Measurements from ENCODE around the gene ST3GAL3. TPM values are rescaled to one million over a fixed set of nuclear protein-coding genes. Genes with fewer than 3 reads are reported as not detected.

ST3GAL3 gene
- total and polyA plus RNA-seq, 3 donors from 2014 or later: 42.9 to 62.0 (median 50.7) TPM

DNA sequence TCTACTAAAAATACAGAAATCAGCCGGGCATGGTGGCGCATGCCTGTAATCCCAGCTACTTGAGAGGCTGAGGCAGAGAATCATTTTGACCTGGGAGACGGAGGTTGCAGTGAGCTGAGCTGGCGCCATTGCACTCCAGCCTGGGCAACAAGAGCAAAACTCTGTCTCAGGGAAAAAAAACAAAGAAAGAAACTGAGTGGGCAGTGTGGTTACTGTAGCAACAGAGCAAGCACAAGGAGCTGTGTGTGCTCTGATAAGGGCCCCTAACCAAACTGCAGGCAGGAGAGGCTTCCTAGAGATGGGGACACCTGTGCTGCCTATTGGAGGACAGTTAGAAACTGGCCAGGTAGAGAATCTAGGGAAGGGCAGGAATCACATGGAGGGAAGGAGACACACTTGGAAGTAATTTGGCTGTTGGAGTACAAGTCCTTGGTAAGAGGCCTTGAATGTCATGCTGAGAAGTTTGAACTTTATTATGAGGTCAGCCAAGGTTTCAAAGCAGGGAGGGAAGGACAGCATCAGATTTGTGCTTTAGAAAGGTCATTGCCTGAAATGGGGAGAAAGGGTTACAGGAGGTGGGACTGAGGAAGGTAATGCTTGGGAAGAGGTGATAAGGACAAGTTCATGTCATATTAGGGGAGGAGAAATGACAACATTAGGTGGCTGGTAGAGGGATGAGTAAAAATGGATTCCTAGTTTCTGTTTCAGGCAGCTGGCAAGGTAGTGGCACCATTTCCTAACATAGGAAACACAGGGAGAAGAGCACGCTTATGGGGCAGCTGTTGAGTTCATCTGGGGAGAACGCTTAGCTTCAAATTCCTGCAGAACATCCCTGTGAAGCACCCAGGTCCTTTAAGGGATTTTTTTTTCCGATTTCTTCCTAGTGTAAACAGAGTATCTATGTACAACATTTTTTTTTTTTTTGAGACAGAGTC is 157.0 kb downstream of the ST3GAL3 start:
- peak; percentile 40 for DNase-seq
- WGBS, 2 donors: 81 to 83% methylated on average over 7 of the region's 7 CpGs
- Histone ChIP-seq H3K36me3 (ENCODE audit: low read depth, missing control alignments) (no peaks in the 10 kb centered on the region), H3K27me3 (no peaks in the 10 kb centered on the region), H3K4me1 (peaks cover 25% of the 10 kb centered on the region), H3K9me3 (no peaks in the 10 kb centered on the region), H3K27ac (no peak overlapping the region), H3K4me3 (no peak overlapping the region)
- no peak for TF ChIP-seq CTCF (IDR thresholded peaks at IDR 0.05)
- no peak for TF ChIP-seq POLR2A (IDR thresholded peaks at IDR 0.05)
- intact Hi-C loops (cut with DNase I; ENCODE audit: low total_unique reads): no loop called here

- Histone ChIP-seq H3K4me1 (peaks cover 25% of the 10 kb centered on the region), H3K9me3 (no peaks in the 10 kb centered on the region), H3K27ac (no peak overlapping the region), H3K36me3 (ENCODE audit: low read depth, missing control alignments) (no peaks in the 10 kb centered on the region), H3K4me3 (no peak overlapping the region), H3K27me3 (no peaks in the 10 kb centered on the region)
- no peak for TF ChIP-seq CTCF (IDR thresholded peaks at IDR 0.05)
- no peak for TF ChIP-seq POLR2A (IDR thresholded peaks at IDR 0.05)
- no peak for DNase-seq
- intact Hi-C loops (cut with DNase I; ENCODE audit: low total_unique reads): no loop called here
- WGBS, 2 donors: 79 to 81% methylated on average over 2 of the region's 2 CpGs
Measured at GRCh38 chr1:43866201-43866600, 158.9 kb downstream of the ST3GAL3 start.

DNA sequence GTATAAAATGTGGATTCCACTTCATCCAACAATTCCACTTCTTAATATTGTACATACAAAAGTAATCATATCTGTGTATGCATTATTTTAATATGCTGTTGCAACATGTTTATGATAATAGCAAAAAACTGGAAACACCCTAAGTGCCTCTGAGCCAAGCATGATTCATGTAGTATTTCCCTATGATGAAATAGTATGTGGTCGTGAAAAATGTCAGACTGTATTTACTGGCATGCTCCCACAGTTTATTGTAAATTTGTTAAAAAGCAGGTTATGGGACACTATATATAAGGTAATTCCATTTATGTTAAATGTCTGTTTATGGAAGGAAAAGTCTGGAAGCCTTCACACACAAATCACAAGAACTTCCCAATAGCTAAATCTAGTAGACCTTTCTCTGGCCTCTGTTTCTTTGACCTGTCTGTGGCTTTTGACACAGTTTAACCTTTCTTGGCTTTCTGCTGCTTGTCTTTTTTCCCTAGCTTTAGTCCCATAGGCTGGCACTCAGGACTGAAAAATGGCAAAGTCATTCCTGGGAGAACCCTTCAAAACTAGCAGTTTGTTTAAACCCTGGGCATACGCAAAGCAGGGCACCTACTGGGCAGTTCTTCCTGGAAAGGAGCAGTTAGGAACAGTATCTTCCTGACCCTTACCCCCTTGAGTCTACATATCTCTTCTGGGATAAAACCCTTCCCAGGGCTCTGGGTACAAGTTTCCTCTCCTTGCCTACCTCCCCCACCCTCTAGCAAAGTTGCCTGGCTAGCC is 160.8 kb downstream of the ST3GAL3 start:
- H3K36me3 ChIP-seq (ENCODE audit: low read depth, missing control alignments): no peaks in the 10 kb centered on the region
- WGBS, 2 donors: 31 to 52% methylated on average over 2 of the region's 2 CpGs
- no peak overlapping the region for H3K4me3 ChIP-seq
- no peak for DNase-seq
- peaks cover 25% of the 10 kb centered on the region for H3K4me1 ChIP-seq
- H3K9me3 ChIP-seq: no peaks in the 10 kb centered on the region
- H3K27me3 ChIP-seq: no peaks in the 10 kb centered on the region
- H3K27ac ChIP-seq: no peak overlapping the region
- TF ChIP-seq CTCF (IDR thresholded peaks at IDR 0.05): no peak
- no peak for TF ChIP-seq POLR2A (IDR thresholded peaks at IDR 0.05)
- intact Hi-C loops (cut with DNase I; ENCODE audit: low total_unique reads): no loop called here

- Histone ChIP-seq H3K27me3 (no peaks in the 10 kb centered on the region), H3K4me3 (no peak overlapping the region), H3K27ac (no peak overlapping the region), H3K9me3 (no peaks in the 10 kb centered on the region), H3K4me1 (peaks cover 25% of the 10 kb centered on the region), H3K36me3 (ENCODE audit: low read depth, missing control alignments) (no peaks in the 10 kb centered on the region)
- intact Hi-C loops (cut with DNase I; ENCODE audit: low total_unique reads): no loop called here
- 29 to 46% methylated on average over 2 of the region's 2 CpGs for WGBS, 2 donors
- TF ChIP-seq CTCF (IDR thresholded peaks at IDR 0.05) (no peak), POLR2A (IDR thresholded peaks at IDR 0.05) (no peak)
- peak; percentile 41 for DNase-seq
Measured at GRCh38 chr1:43868741-43869067, 161.4 kb downstream of the ST3GAL3 start.

Measured in testis (tissue), 3 donors.